ENCODE measurements around the gene KCNJ5.

The KCNJ5 gene

GRCh38 chr11:128933481-128934178 lies 42.5 kb downstream of the KCNJ5 start:
- no peak for DNase-seq (ENCODE audit: low spot score)

- DNase-seq (ENCODE audit: low spot score), result no peak
Observed at GRCh38 chr11:128934351-128934750, 43.2 kb downstream of the KCNJ5 start.

GRCh38 chr11:128934926-128935325 lies 43.8 kb downstream of the KCNJ5 start:
- no peak for DNase-seq (ENCODE audit: low spot score)

GRCh38 chr11:128936606-128937251 lies 45.6 kb downstream of the KCNJ5 start:
- DNase-seq (ENCODE audit: low spot score), result no peak

GRCh38 chr11:128937480-128937879 lies 46.3 kb downstream of the KCNJ5 start:
- no peak for DNase-seq (ENCODE audit: low spot score)

- no peak for DNase-seq (ENCODE audit: low spot score)
Observed at GRCh38 chr11:128938156-128938885, 47.2 kb downstream of the KCNJ5 start.

- no peak for DNase-seq (ENCODE audit: low spot score)
Observed at GRCh38 chr11:128939591-128939990, 48.4 kb downstream of the KCNJ5 start.

GRCh38 chr11:128940156-128940555 lies 49.0 kb downstream of the KCNJ5 start:
- DNase-seq (ENCODE audit: low spot score), result no peak

GRCh38 chr11:128940603-128941002 lies 49.4 kb downstream of the KCNJ5 start:
- DNase-seq (ENCODE audit: low spot score), result no peak

GRCh38 chr11:128941110-128941509 lies 50.0 kb downstream of the KCNJ5 start:
- DNase-seq (ENCODE audit: low spot score), result no peak

GRCh38 chr11:128941573-128942271 lies 50.6 kb downstream of the KCNJ5 start:
- DNase-seq (ENCODE audit: low spot score), result no peak

GRCh38 chr11:128942272-128942612 lies 51.1 kb downstream of the KCNJ5 start:
- DNase-seq (ENCODE audit: low spot score), result no peak

- DNase-seq (ENCODE audit: low spot score), result no peak
Observed at GRCh38 chr11:128942817-128943427, 51.8 kb downstream of the KCNJ5 start, which contains the start of gene TP53AIP1. Gene TP53AIP1 (minus strand): TSS chr11:128942871. CDS start chr11:128937818, 5,053 bp downstream.

- no peak for DNase-seq (ENCODE audit: low spot score)
Observed at GRCh38 chr11:128943428-128943976, 52.3 kb downstream of the KCNJ5 start.

- no peak for DNase-seq (ENCODE audit: low spot score)
Observed at GRCh38 chr11:128946648-128947047, 55.5 kb downstream of the KCNJ5 start.

- DNase-seq (ENCODE audit: low spot score), result no peak
Observed at GRCh38 chr11:128947773-128948172, 56.6 kb downstream of the KCNJ5 start.

GRCh38 chr11:128948583-128948982 lies 57.4 kb downstream of the KCNJ5 start:
- DNase-seq (ENCODE audit: low spot score), result no peak

- DNase-seq (ENCODE audit: low spot score), result no peak
Observed at GRCh38 chr11:128949791-128950454, 58.8 kb downstream of the KCNJ5 start.

GRCh38 chr11:128953151-128953550 lies 62.0 kb downstream of the KCNJ5 start:
- no peak for DNase-seq (ENCODE audit: low spot score)

- DNase-seq (ENCODE audit: low spot score), result no peak
Observed at GRCh38 chr11:128955636-128956035, 64.5 kb downstream of the KCNJ5 start.
